ENCODE data around the gene ESPL1.

ESPL1 gene

DNA sequence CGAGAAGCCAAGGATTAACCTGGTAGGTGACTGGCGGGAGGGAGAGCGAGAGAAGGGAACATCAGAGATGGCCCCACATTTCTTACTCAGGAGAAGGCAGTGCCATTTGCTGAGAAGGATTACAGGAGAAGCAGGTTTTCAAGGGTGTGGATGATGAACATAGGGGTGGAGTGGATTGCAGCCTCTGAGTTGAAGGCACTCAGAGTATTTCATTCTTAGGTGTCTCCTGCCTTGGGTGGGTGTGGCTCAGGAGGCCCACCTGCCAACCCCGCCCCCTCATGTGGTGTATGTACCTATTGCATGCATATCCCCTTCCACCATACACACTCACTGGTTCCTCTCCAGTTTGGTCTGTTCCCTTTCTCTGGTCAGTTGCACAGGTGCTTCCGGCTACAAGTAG, 6.3 kb downstream of the ESPL1 start:
- H3F3A ChIP-seq (ENCODE audit: insufficient read depth), result no peaks in the 10 kb centered on the region
- H3K36me3 ChIP-seq (ENCODE audit: low read length), result peaks cover 14% of the 10 kb centered on the region; the same call in 1 of the 2 replicates
- H3K9me2 ChIP-seq (replicated peaks; ENCODE audit: insufficient read depth, low read length), result no peaks in the 10 kb centered on the region
- H3K27me3 ChIP-seq (ENCODE audit: low read length), result no peaks in the 10 kb centered on the region
- no peaks in the 10 kb centered on the region for H4K20me1 ChIP-seq (ENCODE audit: low read depth, low read length)
- no peaks in the 10 kb centered on the region for H3K9me3 ChIP-seq (ENCODE audit: insufficient read depth, low read length)
- no peak overlapping the region for H3K9ac ChIP-seq (ENCODE audit: low read length)
- no peak for TF ChIP-seq EZH2phosphoT487 (conservative IDR thresholded peaks at IDR 0.05; ENCODE audit: low read length)
- H3K79me2 ChIP-seq (ENCODE audit: insufficient read depth, low read length), result peaks cover 14% of the 10 kb centered on the region
- no peak overlapping the region for H3K4me2 ChIP-seq (ENCODE audit: low read depth, low read length, poor library complexity, severe bottlenecking)
- H2AFZ ChIP-seq (ENCODE audit: low read depth, low read length, severe bottlenecking), result no peak overlapping the region
- H3K4me3 ChIP-seq (ENCODE audit: insufficient read depth, low read length, poor library complexity, severe bottlenecking), result no peak overlapping the region
- no peak overlapping the region for H3K27ac ChIP-seq (ENCODE audit: low read depth, low read length)

DNA sequence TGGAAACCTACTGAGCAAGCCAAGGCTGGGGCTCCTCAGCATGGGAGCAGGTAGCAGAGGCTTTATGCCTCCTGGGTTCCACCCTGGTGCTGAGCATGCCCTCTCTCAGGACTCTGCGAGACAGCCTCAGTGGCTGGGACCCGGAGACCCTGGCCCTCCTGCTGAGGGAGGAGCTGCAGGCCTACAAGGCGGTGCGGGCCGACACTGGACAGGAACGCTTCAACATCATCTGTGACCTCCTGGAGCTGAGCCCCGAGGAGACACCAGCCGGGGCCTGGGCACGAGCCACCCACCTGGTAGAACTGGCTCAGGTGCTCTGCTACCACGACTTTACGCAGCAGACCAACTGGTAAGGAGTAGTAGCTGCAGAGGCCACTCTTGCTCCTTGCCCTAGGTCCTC, 8.4 kb downstream of the ESPL1 start:
- Histone ChIP-seq H3K9me2 (replicated peaks; ENCODE audit: insufficient read depth, low read length) (no peaks in the 10 kb centered on the region), H3K27ac (ENCODE audit: low read depth, low read length) (no peak overlapping the region), H3K79me2 (ENCODE audit: insufficient read depth, low read length) (no peaks in the 10 kb centered on the region), H2AFZ (ENCODE audit: low read depth, low read length, severe bottlenecking) (no peak overlapping the region), H4K20me1 (ENCODE audit: low read depth, low read length) (no peaks in the 10 kb centered on the region), H3K9ac (ENCODE audit: low read length) (no peak overlapping the region), H3K36me3 (ENCODE audit: low read length) (peaks cover 17% of the 10 kb centered on the region; the same call in 1 of the 2 replicates), H3K9me3 (ENCODE audit: insufficient read depth, low read length) (no peaks in the 10 kb centered on the region), H3K4me3 (ENCODE audit: insufficient read depth, low read length, poor library complexity, severe bottlenecking) (no peak overlapping the region), H3K4me2 (ENCODE audit: low read depth, low read length, poor library complexity, severe bottlenecking) (no peak overlapping the region), H3F3A (ENCODE audit: insufficient read depth) (no peaks in the 10 kb centered on the region), H3K27me3 (ENCODE audit: low read length) (no peaks in the 10 kb centered on the region)
- no peak for TF ChIP-seq EZH2phosphoT487 (conservative IDR thresholded peaks at IDR 0.05; ENCODE audit: low read length)
- TF ChIP-seq, protein P1, sequence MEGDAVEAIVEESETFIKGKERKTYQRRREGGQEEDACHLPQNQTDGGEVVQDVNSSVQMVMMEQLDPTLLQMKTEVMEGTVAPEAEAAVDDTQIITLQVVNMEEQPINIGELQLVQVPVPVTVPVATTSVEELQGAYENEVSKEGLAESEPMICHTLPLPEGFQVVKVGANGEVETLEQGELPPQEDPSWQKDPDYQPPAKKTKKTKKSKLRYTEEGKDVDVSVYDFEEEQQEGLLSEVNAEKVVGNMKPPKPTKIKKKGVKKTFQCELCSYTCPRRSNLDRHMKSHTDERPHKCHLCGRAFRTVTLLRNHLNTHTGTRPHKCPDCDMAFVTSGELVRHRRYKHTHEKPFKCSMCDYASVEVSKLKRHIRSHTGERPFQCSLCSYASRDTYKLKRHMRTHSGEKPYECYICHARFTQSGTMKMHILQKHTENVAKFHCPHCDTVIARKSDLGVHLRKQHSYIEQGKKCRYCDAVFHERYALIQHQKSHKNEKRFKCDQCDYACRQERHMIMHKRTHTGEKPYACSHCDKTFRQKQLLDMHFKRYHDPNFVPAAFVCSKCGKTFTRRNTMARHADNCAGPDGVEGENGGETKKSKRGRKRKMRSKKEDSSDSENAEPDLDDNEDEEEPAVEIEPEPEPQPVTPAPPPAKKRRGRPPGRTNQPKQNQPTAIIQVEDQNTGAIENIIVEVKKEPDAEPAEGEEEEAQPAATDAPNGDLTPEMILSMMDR (IDR thresholded peaks at IDR 0.05; ENCODE audit: insufficient read depth, low read length, poor library complexity, severe bottlenecking), result no peak

DNA sequence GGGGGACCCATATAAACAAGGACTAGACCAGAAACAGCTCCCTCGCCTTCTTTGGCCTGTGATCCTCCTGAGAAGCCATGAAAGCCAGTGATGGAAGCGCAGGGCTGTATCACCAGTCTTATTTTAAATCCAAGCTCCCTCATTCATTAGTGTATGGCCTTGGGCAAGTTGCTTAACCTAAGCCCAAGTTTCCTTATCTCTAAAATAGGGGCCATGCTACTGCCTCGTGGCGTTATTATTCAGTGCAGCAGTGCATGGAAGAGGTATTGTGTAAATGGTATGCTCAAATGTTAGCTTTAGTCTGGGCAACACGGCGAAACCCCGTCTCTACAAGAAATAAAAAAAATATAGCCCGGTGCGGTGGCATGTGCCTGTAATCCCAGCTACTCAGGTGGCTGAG, 9.9 kb downstream of the ESPL1 start:
- peaks cover 24% of the 10 kb centered on the region; the same call in 1 of the 2 replicates for H3K36me3 ChIP-seq (ENCODE audit: low read length)
- no peaks in the 10 kb centered on the region for H3F3A ChIP-seq (ENCODE audit: insufficient read depth)
- TF ChIP-seq EZH2phosphoT487 (conservative IDR thresholded peaks at IDR 0.05; ENCODE audit: low read length), result no peak
- TF ChIP-seq, protein P1 (IDR thresholded peaks at IDR 0.05; ENCODE audit: insufficient read depth, low read length, poor library complexity, severe bottlenecking), result no peak
- H3K4me2 ChIP-seq (ENCODE audit: low read depth, low read length, poor library complexity, severe bottlenecking), result no peak overlapping the region
- H3K79me2 ChIP-seq (ENCODE audit: insufficient read depth, low read length), result no peaks in the 10 kb centered on the region
- H4K20me1 ChIP-seq (ENCODE audit: low read depth, low read length), result no peaks in the 10 kb centered on the region
- no peak overlapping the region for H3K9ac ChIP-seq (ENCODE audit: low read length)
- no peaks in the 10 kb centered on the region for H3K9me3 ChIP-seq (ENCODE audit: insufficient read depth, low read length)
- H3K27ac ChIP-seq (ENCODE audit: low read depth, low read length), result no peak overlapping the region
- H2AFZ ChIP-seq (ENCODE audit: low read depth, low read length, severe bottlenecking), result no peak overlapping the region
- H3K9me2 ChIP-seq (replicated peaks; ENCODE audit: insufficient read depth, low read length), result no peaks in the 10 kb centered on the region
- H3K4me3 ChIP-seq (ENCODE audit: insufficient read depth, low read length, poor library complexity, severe bottlenecking), result no peak overlapping the region
- no peaks in the 10 kb centered on the region for H3K27me3 ChIP-seq (ENCODE audit: low read length)

DNA sequence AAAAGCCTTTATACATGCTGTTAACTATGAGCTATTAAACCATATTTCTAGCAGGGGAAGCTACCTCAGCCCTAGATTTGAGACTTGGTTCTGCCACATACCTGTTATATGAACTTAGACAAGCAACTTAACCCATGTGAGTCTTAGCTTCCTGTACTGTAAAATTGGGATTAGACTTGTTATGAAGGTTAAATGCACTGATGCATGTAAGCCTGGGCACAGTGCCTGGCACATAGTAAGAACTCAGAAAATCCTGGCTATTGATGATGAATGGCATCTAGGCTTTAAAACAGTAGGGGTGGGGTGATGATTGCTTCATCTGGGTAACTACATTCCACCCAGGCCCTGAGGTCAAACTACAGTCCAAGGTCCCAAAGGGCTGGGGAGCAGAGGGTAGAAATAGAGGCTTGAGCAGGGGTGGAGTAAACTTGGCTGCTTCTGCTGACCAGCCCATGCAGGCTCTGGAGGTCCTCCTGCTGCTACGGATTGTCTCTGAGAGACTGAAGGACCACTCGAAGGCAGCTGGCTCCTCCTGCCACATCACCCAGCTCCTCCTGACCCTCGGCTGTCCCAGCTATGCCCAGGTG, 11.3 kb downstream of the ESPL1 start:
- Histone ChIP-seq H3K79me2 (ENCODE audit: insufficient read depth, low read length) (no peaks in the 10 kb centered on the region), H4K20me1 (ENCODE audit: low read depth, low read length) (no peaks in the 10 kb centered on the region), H3F3A (ENCODE audit: insufficient read depth) (0 out of 2 replicates have a peak, but pooled peaks cover 4% of the 10 kb centered on the region), H3K9ac (ENCODE audit: low read length) (no peak overlapping the region), H3K9me2 (replicated peaks; ENCODE audit: insufficient read depth, low read length) (no peaks in the 10 kb centered on the region), H3K4me2 (ENCODE audit: low read depth, low read length, poor library complexity, severe bottlenecking) (no peak overlapping the region), H3K27me3 (ENCODE audit: low read length) (no peaks in the 10 kb centered on the region), H3K9me3 (ENCODE audit: insufficient read depth, low read length) (no peaks in the 10 kb centered on the region), H3K27ac (ENCODE audit: low read depth, low read length) (no peak overlapping the region), H3K36me3 (ENCODE audit: low read length) (peaks cover 30% of the 10 kb centered on the region), H3K4me3 (ENCODE audit: insufficient read depth, low read length, poor library complexity, severe bottlenecking) (no peak overlapping the region), H2AFZ (ENCODE audit: low read depth, low read length, severe bottlenecking) (no peak overlapping the region)
- TF ChIP-seq, protein P1 (IDR thresholded peaks at IDR 0.05; ENCODE audit: insufficient read depth, low read length, poor library complexity, severe bottlenecking), result no peak
- no peak for TF ChIP-seq EZH2phosphoT487 (conservative IDR thresholded peaks at IDR 0.05; ENCODE audit: low read length)
